HCT116 (cell line): ENCODE results near the gene SUPT5H.

Experiments
- CTCF ChIP-seq, 3 experiments: fragments of 200-600 bp in 1 of 3; sonication (generic) in 1 of 3; IDR thresholded peaks in 2 of 3; conservative IDR thresholded peaks in 1 of 3; 2 replicates each; pipeline ENCODE4 v1.5.1; 2012 to 2017; ENCODE audit warnings: low read depth in 2 of 3, low read length in 2 of 3, antibody characterized with exemption in 1 of 3, borderline replicate concordance in 1 of 3, control low read depth in 1 of 3, mild to moderate bottlenecking in 1 of 3, mixed read lengths in 1 of 3, mixed run types in 1 of 3, moderate library complexity in 1 of 3; ENCODE audit not compliant: insufficient read depth in 1 of 3
- ELF1 ChIP-seq: IDR thresholded peaks from 2 replicates; pipeline ENCODE4 v1.6.1; 2012; ENCODE audit warnings: low read depth, borderline replicate concordance
- EZH2 ChIP-seq: fragments of 200-600 bp; sonication (generic); IDR thresholded peaks from 2 replicates; pipeline ENCODE4 v1.6.1; 2017; ENCODE audit warnings: antibody characterized with exemption, mixed run types
- FOSL1 ChIP-seq: IDR thresholded peaks from 2 replicates; pipeline ENCODE4 v1.6.1; 2012; ENCODE audit warnings: low read depth
- JUND ChIP-seq: IDR thresholded peaks from 2 replicates; pipeline ENCODE4 v1.6.1; 2012
- MAX ChIP-seq: IDR thresholded peaks from 2 replicates; pipeline ENCODE4 v1.6.1; 2012
- POLR2A ChIP-seq: IDR thresholded peaks from 2 replicates; pipeline ENCODE4 v1.7.0; 2011; ENCODE audit warnings: borderline replicate concordance; ENCODE audit not compliant: insufficient read depth, insufficient read length; ENCODE audit errors: extremely low read depth
- POLR2AphosphoS5 ChIP-seq: IDR thresholded peaks from 2 replicates; pipeline ENCODE4 v1.6.1; 2011; ENCODE audit warnings: mild to moderate bottlenecking, low read depth, low read length, moderate library complexity
- RAD21 ChIP-seq: IDR thresholded peaks from 2 replicates; pipeline ENCODE4 v1.6.1; 2012; ENCODE audit warnings: low read depth, mild to moderate bottlenecking
- SIN3A ChIP-seq: IDR thresholded peaks from 2 replicates; pipeline ENCODE4 v1.6.1; 2012; ENCODE audit warnings: low read depth
- SP1 ChIP-seq: IDR thresholded peaks from 2 replicates; pipeline ENCODE4 v1.6.1; 2012; ENCODE audit warnings: low read depth
- TCF7L2 ChIP-seq: IDR thresholded peaks from 2 replicates; pipeline ENCODE4 v1.7.0; 2011; ENCODE audit warnings: borderline replicate concordance, inconsistent platforms; ENCODE audit not compliant: insufficient read depth, insufficient read length; ENCODE audit errors: extremely low read depth
- YY1 ChIP-seq: IDR thresholded peaks from 2 replicates; pipeline ENCODE4 v1.6.1; 2011; ENCODE audit warnings: low read length, low read depth, moderate library complexity, mild to moderate bottlenecking; ENCODE audit not compliant: insufficient replicate concordance; ENCODE audit errors: extremely low read depth
- ZNF274 ChIP-seq: fragments of 200-500 bp; sonication (Bioruptor generic); IDR thresholded peaks from 2 replicates; pipeline ENCODE4 v1.6.1; 2014; ENCODE audit warnings: mild to moderate bottlenecking, low read depth, low read length, inconsistent platforms

DNA sequence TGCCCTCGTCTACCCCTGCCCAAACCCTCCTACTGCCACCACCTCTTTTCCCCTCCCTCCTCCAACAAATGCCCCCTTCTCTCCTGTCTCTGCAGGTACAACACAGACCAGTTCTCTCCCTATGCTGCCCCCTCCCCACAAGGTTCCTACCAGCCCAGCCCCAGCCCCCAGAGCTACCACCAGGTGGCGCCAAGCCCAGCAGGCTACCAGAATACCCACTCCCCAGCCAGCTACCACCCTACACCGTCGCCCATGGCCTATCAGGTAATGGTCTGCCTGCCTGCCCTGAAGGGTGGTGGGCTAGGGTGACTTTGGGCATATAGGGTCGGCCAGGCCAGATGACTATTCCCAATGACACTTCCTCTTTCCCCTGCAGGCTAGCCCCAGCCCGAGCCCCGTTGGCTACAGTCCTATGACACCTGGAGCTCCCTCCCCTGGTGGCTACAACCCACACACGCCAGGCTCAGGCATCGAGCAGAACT lies 28.8 kb downstream of the SUPT5H start:
- no peak for TF ChIP-seq POLR2A
- no peak for TF ChIP-seq EZH2
- no peak for TF ChIP-seq ELF1
- peak; percentile 45 to 91 (median 87); a peak in 5 of 6 replicates for TF ChIP-seq CTCF (IDR thresholded peaks at IDR 0.05 in 2 of 3, conservative IDR thresholded peaks at IDR 0.05 in 1 of 3; ENCODE audit: borderline replicate concordance in 1 of 3, insufficient read depth in 1 of 3, low read depth in 2 of 3, low read length in 2 of 3)
- no peak for TF ChIP-seq YY1
- peak; percentile 34; the same call in 1 of the 2 replicates for TF ChIP-seq RAD21
- TF ChIP-seq POLR2AphosphoS5, result no peak
- no peak for TF ChIP-seq ZNF274
- no peak for TF ChIP-seq TCF7L2
- TF ChIP-seq MAX, result no peak
- no peak for TF ChIP-seq FOSL1
- TF ChIP-seq SP1, result no peak
- TF ChIP-seq SIN3A, result no peak
- no peak for TF ChIP-seq JUND
